HEK293 (cell line): ENCODE data around the gene MGMT.

Experiments used
- KLF1 ChIP-seq: fragments of 450-650 bp; formaldehyde crosslinking; IDR thresholded peaks from 2 replicates; pipeline ENCODE4 v1.5.1; 2016; ENCODE audit warnings: missing biosample characterization, missing genetic modification characterization
- MZF1 ChIP-seq: fragments of 450-650 bp; formaldehyde crosslinking; IDR thresholded peaks from 2 replicates; pipeline ENCODE4 v1.5.1; 2017; ENCODE audit warnings: missing biosample characterization, missing genetic modification characterization, borderline replicate concordance
- PRDM4 ChIP-seq: fragments of 450-650 bp; formaldehyde crosslinking; IDR thresholded peaks from 2 replicates; pipeline ENCODE4 v1.5.1; 2017; ENCODE audit warnings: missing biosample characterization, missing genetic modification characterization
- SETDB1 ChIP-seq: IDR thresholded peaks from one replicate; pipeline ENCODE4 v1.6.1; 2017; ENCODE audit warnings: mild to moderate bottlenecking, low read length, moderate library complexity, mixed read lengths; ENCODE audit not compliant: insufficient read length
- TRIM28 ChIP-seq: IDR thresholded peaks from 2 replicates; pipeline ENCODE4 v1.6.1; 2011; ENCODE audit warnings: low read length, control low read depth, borderline replicate concordance
- ZNF155 ChIP-seq: fragments of 450-650 bp; formaldehyde crosslinking; IDR thresholded peaks from 2 replicates; pipeline ENCODE4 v1.5.1; 2016; ENCODE audit warnings: missing biosample characterization, missing genetic modification characterization
- ZNF202 ChIP-seq: fragments of 450-650 bp; formaldehyde crosslinking; IDR thresholded peaks from 2 replicates; pipeline ENCODE4 v1.5.1; 2016; ENCODE audit warnings: missing biosample characterization, missing genetic modification characterization, borderline replicate concordance
- ZNF248 ChIP-seq: fragments of 450-650 bp; formaldehyde crosslinking; IDR thresholded peaks from 2 replicates; pipeline ENCODE4 v1.5.1; 2017; ENCODE audit warnings: missing biosample characterization, missing genetic modification characterization
- ZNF266 ChIP-seq: fragments of 450-650 bp; formaldehyde crosslinking; IDR thresholded peaks from 2 replicates; pipeline ENCODE4 v1.5.1; 2016; ENCODE audit warnings: missing biosample characterization, missing genetic modification characterization, low read depth
- ZNF274 ChIP-seq, 2 experiments: fragments of 200-500 bp in 1 of 2; fragments of 450-650 bp in 1 of 2; sonication (Bioruptor generic) in 1 of 2; formaldehyde crosslinking in 1 of 2; IDR thresholded peaks; 2 replicates each; pipeline versions ENCODE4 v1.5.1 to v1.6.1; 2014 to 2016; ENCODE audit warnings: borderline replicate concordance in 1 of 2, inconsistent platforms in 1 of 2, low read length in 1 of 2, missing biosample characterization in 1 of 2, missing genetic modification characterization in 1 of 2
- ZNF529 ChIP-seq: fragments of 450-650 bp; formaldehyde crosslinking; IDR thresholded peaks from 2 replicates; pipeline ENCODE4 v1.5.1; 2017; ENCODE audit warnings: missing genetic modification characterization, missing biosample characterization; ENCODE audit not compliant: insufficient replicate concordance
- ZNF658 ChIP-seq: fragments of 450-650 bp; formaldehyde crosslinking; IDR thresholded peaks from 2 replicates; pipeline ENCODE4; 2016; ENCODE audit warnings: missing biosample characterization, missing genetic modification characterization
- ZNF701 ChIP-seq: fragments of 450-650 bp; formaldehyde crosslinking; IDR thresholded peaks from 2 replicates; pipeline ENCODE4 v1.5.1; 2016; ENCODE audit warnings: missing biosample characterization, missing genetic modification characterization
- ZNF785 ChIP-seq: fragments of 450-650 bp; formaldehyde crosslinking; IDR thresholded peaks from 2 replicates; pipeline ENCODE4 v1.5.1; 2016; ENCODE audit warnings: missing biosample characterization, missing genetic modification characterization
- ZNF791 ChIP-seq: fragments of 450-650 bp; formaldehyde crosslinking; IDR thresholded peaks from 2 replicates; pipeline ENCODE4 v1.5.1; 2016; ENCODE audit warnings: missing biosample characterization, missing genetic modification characterization
- ZNF843 ChIP-seq: fragments of 450-650 bp; formaldehyde crosslinking; IDR thresholded peaks from 2 replicates; pipeline ENCODE4 v1.5.1; 2016; ENCODE audit warnings: missing biosample characterization, missing genetic modification characterization
- ZSCAN16 ChIP-seq: fragments of 450-650 bp; formaldehyde crosslinking; IDR thresholded peaks from 2 replicates; pipeline ENCODE4 v1.5.1; 2016; ENCODE audit warnings: missing biosample characterization, missing genetic modification characterization
- ZSCAN23 ChIP-seq: fragments of 450-650 bp; formaldehyde crosslinking; IDR thresholded peaks from 2 replicates; pipeline ENCODE4 v1.5.1; 2016; ENCODE audit warnings: missing biosample characterization, missing genetic modification characterization
- TF ChIP-seq, protein P1 (sequence below): fragments of 450-650 bp; formaldehyde crosslinking; IDR thresholded peaks from 2 replicates; pipeline ENCODE4 v1.5.1; 2016; ENCODE audit warnings: missing biosample characterization, missing genetic modification characterization
- TF ChIP-seq, protein P2 (sequence below): fragments of 450-650 bp; formaldehyde crosslinking; conservative IDR thresholded peaks from 2 replicates; pipeline ENCODE4 v1.5.1; 2016; ENCODE audit warnings: low read depth, missing biosample characterization, missing genetic modification characterization
- TF ChIP-seq, protein P3 (sequence below): fragments of 450-650 bp; formaldehyde crosslinking; IDR thresholded peaks from 2 replicates; pipeline ENCODE4 v1.5.1; 2016; ENCODE audit warnings: missing biosample characterization, missing genetic modification characterization
- TF ChIP-seq, protein P4 (sequence below): fragments of 450-650 bp; formaldehyde crosslinking; IDR thresholded peaks from 2 replicates; pipeline ENCODE4 v1.5.1; 2016; ENCODE audit warnings: missing biosample characterization, missing genetic modification characterization
- TF ChIP-seq, protein P5 (sequence below): fragments of 450-650 bp; formaldehyde crosslinking; IDR thresholded peaks from 2 replicates; pipeline ENCODE4 v1.5.1; 2016; ENCODE audit warnings: missing biosample characterization, missing genetic modification characterization
- TF ChIP-seq, protein P6 (sequence below): fragments of 450-650 bp; formaldehyde crosslinking; IDR thresholded peaks from 2 replicates; pipeline ENCODE4 v1.5.1; 2016; ENCODE audit warnings: missing biosample characterization, missing genetic modification characterization

The MGMT gene

GRCh38 chr10:129440247-129440646, 26.8 kb upstream of the MGMT start (continued):
- no peak for TF ChIP-seq ZNF266 (tag by site-specific recombination)
- no peak for TF ChIP-seq ZNF274 (IDR thresholded peaks at IDR 0.05; ENCODE audit: low read length)
- no peak for TF ChIP-seq ZNF274 (tag by site-specific recombination; IDR thresholded peaks at IDR 0.05; ENCODE audit: borderline replicate concordance)
- TF ChIP-seq, protein P1, sequence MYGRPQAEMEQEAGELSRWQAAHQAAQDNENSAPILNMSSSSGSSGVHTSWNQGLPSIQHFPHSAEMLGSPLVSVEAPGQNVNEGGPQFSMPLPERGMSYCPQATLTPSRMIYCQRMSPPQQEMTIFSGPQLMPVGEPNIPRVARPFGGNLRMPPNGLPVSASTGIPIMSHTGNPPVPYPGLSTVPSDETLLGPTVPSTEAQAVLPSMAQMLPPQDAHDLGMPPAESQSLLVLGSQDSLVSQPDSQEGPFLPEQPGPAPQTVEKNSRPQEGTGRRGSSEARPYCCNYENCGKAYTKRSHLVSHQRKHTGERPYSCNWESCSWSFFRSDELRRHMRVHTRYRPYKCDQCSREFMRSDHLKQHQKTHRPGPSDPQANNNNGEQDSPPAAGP (tag by site-specific recombination), result peak; percentile 99
- TF ChIP-seq ZNF791 (tag by site-specific recombination), result no peak
- no peak for TF ChIP-seq ZNF155
- TF ChIP-seq, protein P2, sequence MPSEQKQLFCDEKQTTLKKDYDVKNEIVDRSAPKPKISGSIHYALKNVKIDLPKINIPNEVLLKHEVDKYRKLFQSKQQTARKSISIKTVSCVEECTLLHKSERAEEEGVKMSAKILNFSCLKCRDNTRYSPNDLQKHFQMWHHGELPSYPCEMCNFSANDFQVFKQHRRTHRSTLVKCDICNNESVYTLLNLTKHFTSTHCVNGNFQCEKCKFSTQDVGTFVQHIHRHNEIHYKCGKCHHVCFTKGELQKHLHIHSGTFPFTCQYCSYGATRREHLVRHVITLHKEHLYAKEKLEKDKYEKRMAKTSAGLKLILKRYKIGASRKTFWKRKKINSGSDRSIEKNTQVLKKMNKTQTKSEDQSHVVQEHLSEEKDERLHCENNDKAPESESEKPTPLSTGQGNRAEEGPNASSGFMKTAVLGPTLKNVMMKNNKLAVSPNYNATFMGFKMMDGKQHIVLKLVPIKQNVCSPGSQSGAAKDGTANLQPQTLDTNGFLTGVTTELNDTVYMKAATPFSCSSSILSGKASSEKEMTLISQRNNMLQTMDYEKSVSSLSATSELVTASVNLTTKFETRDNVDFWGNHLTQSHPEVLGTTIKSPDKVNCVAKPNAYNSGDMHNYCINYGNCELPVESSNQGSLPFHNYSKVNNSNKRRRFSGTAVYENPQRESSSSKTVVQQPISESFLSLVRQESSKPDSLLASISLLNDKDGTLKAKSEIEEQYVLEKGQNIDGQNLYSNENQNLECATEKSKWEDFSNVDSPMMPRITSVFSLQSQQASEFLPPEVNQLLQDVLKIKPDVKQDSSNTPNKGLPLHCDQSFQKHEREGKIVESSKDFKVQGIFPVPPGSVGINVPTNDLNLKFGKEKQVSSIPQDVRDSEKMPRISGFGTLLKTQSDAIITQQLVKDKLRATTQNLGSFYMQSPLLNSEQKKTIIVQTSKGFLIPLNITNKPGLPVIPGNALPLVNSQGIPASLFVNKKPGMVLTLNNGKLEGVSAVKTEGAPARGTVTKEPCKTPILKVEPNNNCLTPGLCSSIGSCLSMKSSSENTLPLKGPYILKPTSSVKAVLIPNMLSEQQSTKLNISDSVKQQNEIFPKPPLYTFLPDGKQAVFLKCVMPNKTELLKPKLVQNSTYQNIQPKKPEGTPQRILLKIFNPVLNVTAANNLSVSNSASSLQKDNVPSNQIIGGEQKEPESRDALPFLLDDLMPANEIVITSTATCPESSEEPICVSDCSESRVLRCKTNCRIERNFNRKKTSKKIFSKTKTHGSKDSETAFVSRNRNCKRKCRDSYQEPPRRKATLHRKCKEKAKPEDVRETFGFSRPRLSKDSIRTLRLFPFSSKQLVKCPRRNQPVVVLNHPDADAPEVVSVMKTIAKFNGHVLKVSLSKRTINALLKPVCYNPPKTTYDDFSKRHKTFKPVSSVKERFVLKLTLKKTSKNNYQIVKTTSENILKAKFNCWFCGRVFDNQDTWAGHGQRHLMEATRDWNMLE (tag by site-specific recombination), result no peak
- no peak for TF ChIP-seq TRIM28
- TF ChIP-seq ZNF248 (tag by site-specific recombination), result no peak
- TF ChIP-seq ZNF843, result peak; percentile 99
- no peak for TF ChIP-seq ZSCAN16 (tag by site-specific recombination)
- peak; percentile 95 for TF ChIP-seq ZSCAN23 (tag by site-specific recombination)
- TF ChIP-seq ZNF658 (tag by site-specific recombination), result no peak
- TF ChIP-seq ZNF529 (tag by site-specific recombination), result no peak
- TF ChIP-seq, protein P3, sequence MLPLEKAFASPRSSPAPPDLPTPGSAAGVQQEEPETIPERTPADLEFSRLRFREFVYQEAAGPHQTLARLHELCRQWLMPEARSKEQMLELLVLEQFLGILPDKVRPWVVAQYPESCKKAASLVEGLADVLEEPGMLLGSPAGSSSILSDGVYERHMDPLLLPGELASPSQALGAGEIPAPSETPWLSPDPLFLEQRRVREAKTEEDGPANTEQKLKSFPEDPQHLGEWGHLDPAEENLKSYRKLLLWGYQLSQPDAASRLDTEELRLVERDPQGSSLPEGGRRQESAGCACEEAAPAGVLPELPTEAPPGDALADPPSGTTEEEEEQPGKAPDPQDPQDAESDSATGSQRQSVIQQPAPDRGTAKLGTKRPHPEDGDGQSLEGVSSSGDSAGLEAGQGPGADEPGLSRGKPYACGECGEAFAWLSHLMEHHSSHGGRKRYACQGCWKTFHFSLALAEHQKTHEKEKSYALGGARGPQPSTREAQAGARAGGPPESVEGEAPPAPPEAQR, result no peak
- TF ChIP-seq ZNF701, result no peak
- no peak for TF ChIP-seq ZNF785
- TF ChIP-seq PRDM4 (tag by site-specific recombination), result no peak; the same call in 1 of the 2 replicates
- no peak for TF ChIP-seq SETDB1
- TF ChIP-seq, protein P4, sequence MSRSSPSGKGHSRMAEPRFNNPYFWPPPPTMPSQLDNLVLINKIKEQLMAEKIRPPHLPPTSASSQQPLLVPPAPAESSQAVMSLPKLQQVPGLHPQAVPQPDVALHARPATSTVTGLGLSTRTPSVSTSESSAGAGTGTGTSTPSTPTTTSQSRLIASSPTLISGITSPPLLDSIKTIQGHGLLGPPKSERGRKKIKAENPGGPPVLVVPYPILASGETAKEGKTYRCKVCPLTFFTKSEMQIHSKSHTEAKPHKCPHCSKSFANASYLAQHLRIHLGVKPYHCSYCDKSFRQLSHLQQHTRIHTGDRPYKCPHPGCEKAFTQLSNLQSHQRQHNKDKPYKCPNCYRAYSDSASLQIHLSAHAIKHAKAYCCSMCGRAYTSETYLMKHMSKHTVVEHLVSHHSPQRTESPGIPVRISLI (tag by site-specific recombination), result no peak
- TF ChIP-seq, protein P5, sequence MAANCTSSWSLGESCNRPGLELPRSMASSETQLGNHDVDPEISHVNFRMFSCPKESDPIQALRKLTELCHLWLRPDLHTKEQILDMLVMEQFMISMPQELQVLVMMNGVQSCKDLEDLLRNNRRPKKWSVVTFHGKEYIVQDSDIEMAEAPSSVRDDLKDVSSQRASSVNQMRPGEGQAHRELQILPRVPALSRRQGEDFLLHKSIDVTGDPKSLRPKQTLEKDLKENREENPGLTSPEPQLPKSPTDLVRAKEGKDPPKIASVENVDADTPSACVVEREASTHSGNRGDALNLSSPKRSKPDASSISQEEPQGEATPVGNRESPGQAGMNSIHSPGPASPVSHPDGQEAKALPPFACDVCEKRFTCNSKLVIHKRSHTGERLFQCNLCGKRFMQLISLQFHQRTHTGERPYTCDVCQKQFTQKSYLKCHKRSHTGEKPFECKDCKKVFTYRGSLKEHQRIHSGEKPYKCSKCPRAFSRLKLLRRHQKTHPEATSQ, result no peak
- TF ChIP-seq, protein P6, sequence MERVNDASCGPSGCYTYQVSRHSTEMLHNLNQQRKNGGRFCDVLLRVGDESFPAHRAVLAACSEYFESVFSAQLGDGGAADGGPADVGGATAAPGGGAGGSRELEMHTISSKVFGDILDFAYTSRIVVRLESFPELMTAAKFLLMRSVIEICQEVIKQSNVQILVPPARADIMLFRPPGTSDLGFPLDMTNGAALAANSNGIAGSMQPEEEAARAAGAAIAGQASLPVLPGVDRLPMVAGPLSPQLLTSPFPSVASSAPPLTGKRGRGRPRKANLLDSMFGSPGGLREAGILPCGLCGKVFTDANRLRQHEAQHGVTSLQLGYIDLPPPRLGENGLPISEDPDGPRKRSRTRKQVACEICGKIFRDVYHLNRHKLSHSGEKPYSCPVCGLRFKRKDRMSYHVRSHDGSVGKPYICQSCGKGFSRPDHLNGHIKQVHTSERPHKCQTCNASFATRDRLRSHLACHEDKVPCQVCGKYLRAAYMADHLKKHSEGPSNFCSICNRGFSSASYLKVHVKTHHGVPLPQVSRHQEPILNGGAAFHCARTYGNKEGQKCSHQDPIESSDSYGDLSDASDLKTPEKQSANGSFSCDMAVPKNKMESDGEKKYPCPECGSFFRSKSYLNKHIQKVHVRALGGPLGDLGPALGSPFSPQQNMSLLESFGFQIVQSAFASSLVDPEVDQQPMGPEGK (tag by site-specific recombination), result peak; percentile 73
- peak; percentile 62; the same call in 1 of the 2 replicates for TF ChIP-seq MZF1 (tag by site-specific recombination)
- peak; percentile 97 for TF ChIP-seq KLF1 (tag by site-specific recombination)
- no peak for TF ChIP-seq ZNF202
